SK-N-SH (cell line): ENCODE measurements around the gene GAP43. TPM values are rescaled to one million over a fixed set of nuclear protein-coding genes. Genes with fewer than 3 reads are reported as not detected.
"Not testable (repeated sequence)": the region's sequence is repeated elsewhere in the genome, so short reads cannot be mapped to it uniquely, and the experiment has no call there.

Source experiments
- CTCF ChIA-PET: fragments of 300-600, 350-600 bp; formaldehyde crosslinking; extraction: SDS; loops from one replicate; lab custom pipeline; 2021; lab: Yijun Ruan, JAX
- POLR2A ChIA-PET: fragments of 350-600 bp; sonication (Branson Sonifier 250); formaldehyde crosslinking; extraction: SDS; loops from one replicate; lab custom pipeline; 2020; ENCODE audit warnings: antibody characterized with exemption, inconsistent platforms; lab: Yijun Ruan, JAX
- DNase-seq: peaks from one replicate; pipeline ENCODE4 v3.0.0; 2012
- H2AFZ ChIP-seq: fragments of 200-600 bp; sonication (generic); 2 replicates; pipeline ENCODE4 v1.8.1; 2016; ENCODE audit warnings: antibody characterized with exemption, mild to moderate bottlenecking, low read depth
- H3F3A ChIP-seq: fragments of 200-600 bp; sonication (generic); replicated peaks from 2 replicates; pipeline ENCODE3; 2016; ENCODE audit warnings: antibody characterized with exemption, mild to moderate bottlenecking; ENCODE audit not compliant: insufficient read depth
- H3K27ac ChIP-seq, 2 experiments: fragments of 200-500 bp in 1 of 2; fragments of 200-600 bp in 1 of 2; sonication (Bioruptor generic) in 1 of 2; sonication (generic), shearing (Covaris generic) in 1 of 2; 2 replicates each; pipeline versions ENCODE4 v1.5.1 to v1.6.1; 2014 to 2016; ENCODE audit warnings: low read depth in 2 of 2, inconsistent platforms in 1 of 2, low read length in 1 of 2, mild to moderate bottlenecking in 1 of 2, mixed read lengths in 1 of 2
- H3K27me3 ChIP-seq: fragments of 200-600 bp; sonication (generic), shearing (Covaris generic); 2 replicates; pipeline ENCODE4 v1.6.1; 2016; ENCODE audit warnings: mixed run types; ENCODE audit not compliant: insufficient read depth
- H3K36me3 ChIP-seq, 2 experiments: fragments of 200-500 bp in 1 of 2; fragments of 200-600 bp in 1 of 2; sonication (Bioruptor generic) in 1 of 2; sonication (generic) in 1 of 2; replicated peaks in 1 of 2; 2 replicates each; pipeline versions ENCODE3 to v1.5.1; 2014 to 2016; ENCODE audit warnings: low read length in 1 of 2, mild to moderate bottlenecking in 1 of 2; ENCODE audit not compliant: insufficient read depth in 2 of 2, control insufficient read depth in 1 of 2
- H3K4me1 ChIP-seq, 2 experiments: fragments of 200-500 bp in 1 of 2; fragments of 200-600 bp in 1 of 2; sonication (Bioruptor generic) in 1 of 2; sonication (generic), shearing (Covaris generic) in 1 of 2; 2 replicates each; pipeline versions ENCODE4 v1.5.1 to v1.6.1; 2014 to 2016; ENCODE audit warnings: low read depth in 1 of 2, low read length in 1 of 2, mixed run types in 1 of 2; ENCODE audit not compliant: insufficient read depth in 2 of 2, control insufficient read depth in 1 of 2
- H3K4me2 ChIP-seq: fragments of 200-600 bp; sonication (generic), shearing (Covaris generic); 2 replicates; pipeline ENCODE4 v1.6.1; 2017; ENCODE audit warnings: mixed run types
- H3K4me3 ChIP-seq, 2 experiments: fragments of 200-500 bp in 1 of 2; fragments of 200-600 bp in 1 of 2; sonication (Bioruptor generic) in 1 of 2; sonication (generic), shearing (Covaris generic) in 1 of 2; 2 replicates each; pipeline versions ENCODE4 v1.5.1 to v1.8.1; 2014 to 2016; ENCODE audit warnings: low read depth in 2 of 2, inconsistent platforms in 1 of 2, low read length in 1 of 2, mild to moderate bottlenecking in 1 of 2, mixed read lengths in 1 of 2, moderate library complexity in 1 of 2
- H3K79me2 ChIP-seq: fragments of 200-600 bp; sonication (generic); 2 replicates; pipeline ENCODE4 v1.8.1; 2017; ENCODE audit warnings: mild to moderate bottlenecking; ENCODE audit not compliant: insufficient read depth
- H3K9ac ChIP-seq: fragments of 200-600 bp; sonication (generic); 2 replicates; pipeline ENCODE4 v1.6.1; 2017; ENCODE audit warnings: mixed run types
- H3K9me2 ChIP-seq: fragments of 200-600 bp; sonication (generic); 2 replicates; pipeline ENCODE4 v1.6.1; 2017; ENCODE audit warnings: mixed run types
- H3K9me3 ChIP-seq: fragments of 200-600 bp; sonication (generic); 2 replicates; pipeline ENCODE4 v1.6.1; 2017; ENCODE audit warnings: mixed run types, mild to moderate bottlenecking, moderate library complexity
- H4K20me1 ChIP-seq: fragments of 200-600 bp; sonication (generic); 2 replicates; pipeline ENCODE4 v1.6.1; 2017; ENCODE audit warnings: mild to moderate bottlenecking, mixed run types; ENCODE audit not compliant: insufficient read depth
- EP300 ChIP-seq, 2 experiments: IDR thresholded peaks; 2 replicates each; pipeline versions ENCODE4 v1.4.0 to v1.6.1; 2012; ENCODE audit warnings: borderline replicate concordance in 1 of 2, low read depth in 1 of 2, low read length in 1 of 2
- EZH2phosphoT487 ChIP-seq: fragments of 200-600 bp; sonication (generic); IDR thresholded peaks from 2 replicates; pipeline ENCODE4 v1.6.1; 2017; ENCODE audit warnings: low read depth, mixed run types, mild to moderate bottlenecking, antibody characterized with exemption, moderate library complexity, borderline replicate concordance
- FOSL2 ChIP-seq: IDR thresholded peaks from 2 replicates; pipeline ENCODE4 v1.4.0; 2012; ENCODE audit warnings: low read depth, mild to moderate bottlenecking, moderate library complexity, borderline replicate concordance
- FOXM1 ChIP-seq: IDR thresholded peaks from 2 replicates; pipeline ENCODE4 v1.4.0; 2012; ENCODE audit warnings: low read depth, mild to moderate bottlenecking
- GABPA ChIP-seq: IDR thresholded peaks from 2 replicates; pipeline ENCODE4 v1.4.0; 2012; ENCODE audit warnings: low read depth, mild to moderate bottlenecking
- MXI1 ChIP-seq: IDR thresholded peaks from 2 replicates; pipeline ENCODE4 v1.6.1; 2012; ENCODE audit warnings: mild to moderate bottlenecking, low read depth, low read length, improper control_type of control experiment
- POLR2AphosphoS5 ChIP-seq: IDR thresholded peaks from 2 replicates; pipeline ENCODE4 v1.6.1; 2012; ENCODE audit warnings: low read depth, low read length
- RAD21 ChIP-seq: IDR thresholded peaks from 2 replicates; pipeline ENCODE4 v1.6.1; 2012; ENCODE audit warnings: mild to moderate bottlenecking, low read length
- RFX5 ChIP-seq: IDR thresholded peaks from 2 replicates; pipeline ENCODE4 v1.6.1; 2012; ENCODE audit warnings: mild to moderate bottlenecking, improper control_type of control experiment, low read length
- RXRA ChIP-seq: IDR thresholded peaks from 2 replicates; pipeline ENCODE4 v1.4.0; 2012; ENCODE audit warnings: low read depth, mild to moderate bottlenecking, borderline replicate concordance
- SMC3 ChIP-seq: IDR thresholded peaks from 2 replicates; pipeline ENCODE4 v1.6.1; 2012; ENCODE audit warnings: low read depth, low read length, improper control_type of control experiment
- whole genome bisulfite sequencing: methylation state at CpG from one replicate; pipeline ENCODE4 v1.1.6; 2017; ENCODE audit warnings: low lambda C conversion rate; 5-methylcytosine and 5-hydroxymethylcytosine counted together
- polyA plus RNA-seq, 3 experiments: library from polyadenylated mRNA; depleted of rRNA; stranded (reverse); fragments of >200 nt; gene quantifications; 2 replicates each; pipeline ENCODE4 v1.2.3, GENCODE V29; 2012
- TF ChIP-seq, protein P1 (sequence below): IDR thresholded peaks from 2 replicates; pipeline ENCODE4 v1.4.0; 2012; ENCODE audit warnings: low read depth, borderline replicate concordance
- TF ChIP-seq, protein P2 (sequence below): IDR thresholded peaks from 2 replicates; pipeline ENCODE4 v1.4.0; 2012; ENCODE audit warnings: low read depth
- TF ChIP-seq, protein P3 (sequence below): fragments of 150-350 bp; IDR thresholded peaks from 2 replicates; pipeline ENCODE4 v1.6.1; 2016; ENCODE audit warnings: mild to moderate bottlenecking, low read depth, low read length
- TF ChIP-seq, protein P4 (sequence below): fragments of 200-600 bp; sonication (generic); IDR thresholded peaks from 2 replicates; pipeline ENCODE4 v1.6.1; 2017; ENCODE audit warnings: antibody characterized with exemption, mild to moderate bottlenecking, moderate library complexity
- TF ChIP-seq, protein P5 (sequence below): IDR thresholded peaks from 2 replicates; pipeline ENCODE4; 2012

Gene GAP43
- polyA plus RNA-seq, 1 of the 3 experiments (the other 2 are of a cell fraction): 14.0 TPM

DNA sequence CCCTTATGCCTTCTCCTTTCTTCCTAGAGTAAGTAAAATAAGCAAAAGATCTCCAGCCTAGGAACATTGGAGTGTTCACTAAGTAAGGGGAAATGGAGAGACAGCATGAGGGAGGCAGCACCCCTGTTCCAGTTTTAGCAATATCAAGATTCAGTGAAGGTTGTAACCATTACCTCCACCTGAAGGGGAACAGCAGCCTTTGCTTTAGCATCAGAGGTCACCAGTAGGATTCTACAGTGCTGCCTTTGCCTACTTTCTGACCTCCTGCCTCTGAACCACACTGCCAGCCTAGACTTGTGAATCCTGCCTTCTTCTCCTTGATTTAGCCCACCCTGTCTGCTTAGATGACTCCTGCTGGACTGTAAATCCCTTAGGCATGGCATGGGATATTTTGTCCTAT lies 104.7 kb downstream of the GAP43 start (continued):
- TF ChIP-seq EZH2phosphoT487: no peak
- TF ChIP-seq MXI1: no peak
- TF ChIP-seq, protein P1, sequence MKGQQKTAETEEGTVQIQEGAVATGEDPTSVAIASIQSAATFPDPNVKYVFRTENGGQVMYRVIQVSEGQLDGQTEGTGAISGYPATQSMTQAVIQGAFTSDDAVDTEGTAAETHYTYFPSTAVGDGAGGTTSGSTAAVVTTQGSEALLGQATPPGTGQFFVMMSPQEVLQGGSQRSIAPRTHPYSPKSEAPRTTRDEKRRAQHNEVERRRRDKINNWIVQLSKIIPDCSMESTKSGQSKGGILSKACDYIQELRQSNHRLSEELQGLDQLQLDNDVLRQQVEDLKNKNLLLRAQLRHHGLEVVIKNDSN: no peak
- no peak for TF ChIP-seq SMC3
- TF ChIP-seq, protein P2, sequence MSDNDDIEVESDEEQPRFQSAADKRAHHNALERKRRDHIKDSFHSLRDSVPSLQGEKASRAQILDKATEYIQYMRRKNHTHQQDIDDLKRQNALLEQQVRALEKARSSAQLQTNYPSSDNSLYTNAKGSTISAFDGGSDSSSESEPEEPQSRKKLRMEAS: no peak

DNA sequence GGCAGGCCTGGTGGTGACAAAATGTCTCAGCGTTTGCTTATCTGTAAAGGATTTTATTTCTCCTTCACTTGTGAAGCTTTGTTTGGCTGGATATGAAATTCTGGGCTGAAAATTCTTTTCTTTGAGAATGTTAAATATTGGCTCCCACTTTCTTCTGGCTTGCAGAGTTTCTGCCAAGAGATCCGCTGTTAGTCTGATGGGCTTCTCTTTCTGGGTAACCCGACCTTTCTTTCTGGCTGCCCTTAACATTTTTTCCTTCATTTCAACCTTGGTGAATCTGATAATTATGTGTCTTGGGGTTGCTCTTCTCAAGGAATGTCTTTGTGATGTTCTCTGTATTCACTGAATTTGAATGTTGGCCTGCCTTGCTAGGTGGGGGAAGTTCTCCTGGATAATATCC lies 113.0 kb downstream of the GAP43 start:
- H3K4me3 ChIP-seq, POLR2A ChIA-PET, H3K9me3 ChIP-seq, H3K79me2 ChIP-seq, H3K4me2 ChIP-seq, H4K20me1 ChIP-seq, CTCF ChIA-PET, H2AFZ ChIP-seq, H3K9ac ChIP-seq, H3K36me3 ChIP-seq, H3K4me1 ChIP-seq, H3K9me2 ChIP-seq, H3K27ac ChIP-seq, H3K27me3 ChIP-seq, DNase-seq, H3F3A ChIP-seq: not testable (repeated sequence)
- 73% methylated on average over 3 of the region's 3 CpGs for WGBS

DNA sequence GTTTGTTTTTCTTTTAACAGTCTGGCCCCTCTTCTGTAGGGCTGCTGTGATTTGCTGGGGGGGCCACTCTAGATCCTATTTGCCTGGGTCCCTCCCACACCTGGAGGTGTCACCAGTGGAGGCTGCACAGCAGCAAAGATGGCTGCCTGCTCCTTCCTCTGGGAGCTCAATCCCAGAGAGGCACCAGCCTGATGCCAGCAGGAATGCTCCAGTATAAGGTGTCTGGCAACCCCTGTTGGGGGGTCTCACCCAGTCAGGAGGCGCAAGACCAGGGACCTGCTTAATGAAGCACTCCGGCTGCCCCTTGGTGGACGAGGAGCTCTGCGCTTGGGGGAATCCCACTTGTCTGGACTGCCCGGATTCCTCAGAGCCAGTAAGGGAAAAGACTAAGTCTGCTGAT lies 118.3 kb downstream of the GAP43 start:
- DNase-seq: no peak
- no peaks in the 10 kb centered on the region for H3K79me2 ChIP-seq
- H3K4me2 ChIP-seq: no peak overlapping the region
- no peak overlapping the region for H3K4me3 ChIP-seq
- H3K4me1 ChIP-seq: no peaks in the 10 kb centered on the region
- H3K9me2 ChIP-seq: no peaks in the 10 kb centered on the region
- no peaks in the 10 kb centered on the region for H3K27me3 ChIP-seq
- CTCF ChIA-PET: no interaction called here
- no peak overlapping the region for H3K9ac ChIP-seq
- H3K36me3 ChIP-seq: no peaks in the 10 kb centered on the region
- POLR2A ChIA-PET: no interaction called here
- H3K9me3 ChIP-seq: no peaks in the 10 kb centered on the region
- no peak overlapping the region for H3K27ac ChIP-seq
- TF ChIP-seq FOSL2: no peak
- TF ChIP-seq, protein P1: no peak
- TF ChIP-seq, protein P3, sequence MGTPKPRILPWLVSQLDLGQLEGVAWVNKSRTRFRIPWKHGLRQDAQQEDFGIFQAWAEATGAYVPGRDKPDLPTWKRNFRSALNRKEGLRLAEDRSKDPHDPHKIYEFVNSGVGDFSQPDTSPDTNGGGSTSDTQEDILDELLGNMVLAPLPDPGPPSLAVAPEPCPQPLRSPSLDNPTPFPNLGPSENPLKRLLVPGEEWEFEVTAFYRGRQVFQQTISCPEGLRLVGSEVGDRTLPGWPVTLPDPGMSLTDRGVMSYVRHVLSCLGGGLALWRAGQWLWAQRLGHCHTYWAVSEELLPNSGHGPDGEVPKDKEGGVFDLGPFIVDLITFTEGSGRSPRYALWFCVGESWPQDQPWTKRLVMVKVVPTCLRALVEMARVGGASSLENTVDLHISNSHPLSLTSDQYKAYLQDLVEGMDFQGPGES: no peak
- no peak for TF ChIP-seq RAD21
- no peak for TF ChIP-seq EP300 (IDR thresholded peaks at IDR 0.05; ENCODE audit: borderline replicate concordance in 1 of 2, low read depth in 1 of 2, low read length in 1 of 2)
- TF ChIP-seq POLR2AphosphoS5: no peak
- TF ChIP-seq, protein P4, sequence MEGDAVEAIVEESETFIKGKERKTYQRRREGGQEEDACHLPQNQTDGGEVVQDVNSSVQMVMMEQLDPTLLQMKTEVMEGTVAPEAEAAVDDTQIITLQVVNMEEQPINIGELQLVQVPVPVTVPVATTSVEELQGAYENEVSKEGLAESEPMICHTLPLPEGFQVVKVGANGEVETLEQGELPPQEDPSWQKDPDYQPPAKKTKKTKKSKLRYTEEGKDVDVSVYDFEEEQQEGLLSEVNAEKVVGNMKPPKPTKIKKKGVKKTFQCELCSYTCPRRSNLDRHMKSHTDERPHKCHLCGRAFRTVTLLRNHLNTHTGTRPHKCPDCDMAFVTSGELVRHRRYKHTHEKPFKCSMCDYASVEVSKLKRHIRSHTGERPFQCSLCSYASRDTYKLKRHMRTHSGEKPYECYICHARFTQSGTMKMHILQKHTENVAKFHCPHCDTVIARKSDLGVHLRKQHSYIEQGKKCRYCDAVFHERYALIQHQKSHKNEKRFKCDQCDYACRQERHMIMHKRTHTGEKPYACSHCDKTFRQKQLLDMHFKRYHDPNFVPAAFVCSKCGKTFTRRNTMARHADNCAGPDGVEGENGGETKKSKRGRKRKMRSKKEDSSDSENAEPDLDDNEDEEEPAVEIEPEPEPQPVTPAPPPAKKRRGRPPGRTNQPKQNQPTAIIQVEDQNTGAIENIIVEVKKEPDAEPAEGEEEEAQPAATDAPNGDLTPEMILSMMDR: no peak
- TF ChIP-seq RFX5: no peak
- TF ChIP-seq, protein P5, sequence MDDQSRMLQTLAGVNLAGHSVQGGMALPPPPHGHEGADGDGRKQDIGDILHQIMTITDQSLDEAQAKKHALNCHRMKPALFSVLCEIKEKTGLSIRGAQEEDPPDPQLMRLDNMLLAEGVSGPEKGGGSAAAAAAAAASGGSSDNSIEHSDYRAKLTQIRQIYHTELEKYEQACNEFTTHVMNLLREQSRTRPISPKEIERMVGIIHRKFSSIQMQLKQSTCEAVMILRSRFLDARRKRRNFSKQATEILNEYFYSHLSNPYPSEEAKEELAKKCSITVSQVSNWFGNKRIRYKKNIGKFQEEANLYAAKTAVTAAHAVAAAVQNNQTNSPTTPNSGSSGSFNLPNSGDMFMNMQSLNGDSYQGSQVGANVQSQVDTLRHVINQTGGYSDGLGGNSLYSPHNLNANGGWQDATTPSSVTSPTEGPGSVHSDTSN: no peak
- no peak for TF ChIP-seq FOXM1
- TF ChIP-seq GABPA: no peak
- TF ChIP-seq RXRA: no peak
- TF ChIP-seq, all 33 proteins: peak for 0
- Histone ChIP-seq H2AFZ (no peak overlapping the region), H3F3A (no peaks in the 10 kb centered on the region), H4K20me1 (no peaks in the 10 kb centered on the region)
- WGBS: no CpG with 5 or more reads among the region's 5 CpGs

DNA sequence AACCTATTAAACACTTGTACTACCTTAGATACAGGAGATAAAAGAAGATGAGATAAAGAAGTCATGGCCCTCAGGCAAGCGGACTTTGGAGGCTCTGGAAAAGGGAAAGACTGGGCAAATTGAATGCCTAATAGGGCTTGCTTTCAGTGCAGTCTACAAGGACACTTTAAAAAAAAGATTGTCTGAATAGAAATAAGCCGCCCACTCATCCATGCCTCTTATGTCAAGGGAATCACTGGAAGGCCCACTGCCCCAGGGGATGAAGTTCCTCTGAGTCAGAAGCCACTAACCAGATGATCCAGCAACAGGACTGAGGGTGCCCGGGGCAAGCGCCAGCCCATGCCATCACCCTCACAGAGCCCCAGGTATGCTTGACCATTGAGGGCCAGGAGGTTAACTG lies 121.2 kb downstream of the GAP43 start:
- DNase-seq, CTCF ChIA-PET, H3K9ac ChIP-seq, H3K4me1 ChIP-seq, H3K4me2 ChIP-seq, H3F3A ChIP-seq, POLR2A ChIA-PET, H4K20me1 ChIP-seq, H2AFZ ChIP-seq, H3K27ac ChIP-seq, H3K9me2 ChIP-seq, H3K9me3 ChIP-seq, H3K79me2 ChIP-seq, H3K4me3 ChIP-seq, H3K36me3 ChIP-seq, H3K27me3 ChIP-seq: not testable (repeated sequence)
- WGBS: 72% methylated on average over 4 of the region's 4 CpGs
